Stimulated activated CD8-positive, alpha-beta memory T cell treated with anti-CD3 and anti-CD28 coated beads, Interleukin-4, amount 100 ng/mL, for 48 hours (primary cell): Measurements from ENCODE around the gene TET2.

Experiments used
- DNase-seq: peaks from one replicate; pipeline ENCODE4 v3.0.0-alpha.2; 2020

The TET2 gene

DNA sequence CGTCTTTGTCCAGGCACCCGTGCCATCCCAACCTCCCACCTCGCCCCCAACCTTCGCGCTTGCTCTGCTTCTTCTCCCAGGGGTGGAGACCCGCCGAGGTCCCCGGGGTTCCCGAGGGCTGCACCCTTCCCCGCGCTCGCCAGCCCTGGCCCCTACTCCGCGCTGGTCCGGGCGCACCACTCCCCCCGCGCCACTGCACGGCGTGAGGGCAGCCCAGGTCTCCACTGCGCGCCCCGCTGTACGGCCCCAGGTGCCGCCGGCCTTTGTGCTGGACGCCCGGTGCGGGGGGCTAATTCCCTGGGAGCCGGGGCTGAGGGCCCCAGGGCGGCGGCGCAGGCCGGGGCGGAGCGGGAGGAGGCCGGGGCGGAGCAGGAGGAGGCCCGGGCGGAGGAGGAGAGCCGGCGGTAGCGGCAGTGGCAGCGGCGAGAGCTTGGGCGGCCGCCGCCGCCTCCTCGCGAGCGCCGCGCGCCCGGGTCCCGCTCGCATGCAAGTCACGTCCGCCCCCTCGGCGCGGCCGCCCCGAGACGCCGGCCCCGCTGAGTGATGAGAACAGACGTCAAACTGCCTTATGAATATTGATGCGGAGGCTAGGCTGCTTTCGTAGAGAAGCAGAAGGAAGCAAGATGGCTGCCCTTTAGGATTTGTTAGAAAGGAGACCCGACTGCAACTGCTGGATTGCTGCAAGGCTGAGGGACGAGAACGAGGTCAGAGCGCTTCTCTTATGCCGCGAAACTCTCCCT lies at the start of gene TET2:
Gene TET2, plus strand, starts transcription at position 601 of the 740 bp plus-strand sequence. CDS start 87,067 bp downstream, outside the sequence.
- peak; percentile 83 for DNase-seq

DNA sequence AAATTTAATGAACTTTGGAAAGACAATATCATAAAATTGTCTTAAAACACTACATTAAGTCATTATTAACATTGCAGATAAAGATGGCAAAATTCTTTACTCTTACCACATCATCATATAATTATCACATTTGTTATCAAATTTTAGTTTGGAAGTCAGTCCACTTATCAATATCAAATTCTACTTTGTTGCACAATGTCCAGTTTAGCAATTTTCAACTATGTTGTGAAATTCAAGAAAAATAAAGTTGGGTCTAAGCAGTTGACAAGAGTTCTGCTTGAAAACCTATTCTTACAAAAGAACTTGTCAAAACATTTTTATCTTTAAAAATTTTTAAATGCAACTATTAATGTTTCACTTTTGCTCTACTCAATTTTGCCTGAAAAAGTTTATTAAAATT lies 44.7 kb upstream of the TET2 start:
- no peak for DNase-seq

DNA sequence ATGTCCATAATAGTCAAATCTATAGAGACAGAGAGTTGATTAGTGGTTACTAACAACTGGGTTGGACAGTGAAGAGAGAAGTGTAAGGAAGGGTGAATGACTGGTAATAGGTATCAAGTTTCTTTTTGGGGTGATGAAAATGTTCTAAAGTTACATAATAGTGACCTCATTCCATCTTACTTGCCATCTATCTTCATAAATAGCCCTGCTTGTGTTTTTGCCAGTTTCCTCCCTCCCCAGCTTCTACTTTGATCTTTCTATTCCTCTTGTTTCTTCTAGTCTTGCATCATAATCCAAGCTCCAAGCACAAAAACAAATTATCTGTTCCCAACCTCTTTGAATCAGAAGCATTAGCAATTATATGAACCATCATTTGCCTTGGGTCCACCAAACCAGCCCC lies 40.2 kb upstream of the TET2 start:
- no peak for DNase-seq

DNA sequence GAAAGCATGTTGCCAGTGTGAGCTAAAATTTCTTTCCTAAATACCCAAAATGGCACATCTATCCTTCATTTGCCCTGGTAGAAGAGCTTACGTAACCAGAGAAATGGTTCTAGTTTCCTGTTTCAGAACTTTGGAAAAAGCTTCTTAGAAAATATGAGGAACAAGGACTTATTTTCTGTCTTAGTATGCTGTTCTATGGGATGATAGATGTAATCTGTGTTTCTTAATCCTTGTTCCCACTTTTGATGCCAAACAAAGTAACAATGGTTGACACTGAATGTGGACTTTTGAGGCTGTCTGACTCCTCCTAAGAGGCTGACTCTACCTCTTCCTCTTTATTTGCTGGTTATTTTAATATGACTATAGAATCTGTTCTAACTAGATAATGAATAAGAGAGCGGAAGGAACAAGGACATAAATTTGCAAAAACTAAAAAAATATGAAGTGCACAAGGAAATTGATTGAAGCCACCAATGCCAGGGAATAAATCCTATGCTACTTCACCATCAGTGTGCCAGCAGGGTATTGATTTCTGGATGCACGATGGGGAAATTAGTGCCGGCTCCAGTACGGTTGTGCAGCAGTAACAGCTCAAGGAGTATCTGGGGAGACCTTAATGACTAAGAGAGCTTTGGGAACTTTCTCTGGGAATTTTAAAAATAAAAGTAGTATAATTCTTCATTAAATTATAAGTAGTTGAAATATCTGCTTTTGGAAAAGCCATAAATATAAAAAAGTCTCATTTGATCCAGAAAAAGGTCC lies 39.4 kb upstream of the TET2 start:
- no peak for DNase-seq

DNA sequence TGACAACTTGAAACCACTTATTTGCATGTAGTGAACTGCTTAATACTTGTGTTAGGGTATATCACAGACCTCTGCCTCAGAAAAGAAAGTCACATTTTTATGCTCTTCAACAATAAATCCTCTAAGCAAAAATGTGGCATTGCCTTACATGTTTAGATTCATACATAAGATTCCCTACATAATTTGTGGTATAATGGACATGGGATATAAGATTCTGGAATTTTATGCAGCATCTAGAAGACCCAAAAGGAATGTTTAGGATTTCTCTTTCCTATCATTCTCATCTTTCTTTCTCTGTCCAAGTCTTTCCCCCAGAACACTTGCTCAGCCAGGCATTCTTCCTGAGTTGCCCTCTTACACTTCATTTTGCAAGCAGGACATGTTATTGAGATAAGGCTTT lies 37.7 kb upstream of the TET2 start:
- DNase-seq, result no peak

DNA sequence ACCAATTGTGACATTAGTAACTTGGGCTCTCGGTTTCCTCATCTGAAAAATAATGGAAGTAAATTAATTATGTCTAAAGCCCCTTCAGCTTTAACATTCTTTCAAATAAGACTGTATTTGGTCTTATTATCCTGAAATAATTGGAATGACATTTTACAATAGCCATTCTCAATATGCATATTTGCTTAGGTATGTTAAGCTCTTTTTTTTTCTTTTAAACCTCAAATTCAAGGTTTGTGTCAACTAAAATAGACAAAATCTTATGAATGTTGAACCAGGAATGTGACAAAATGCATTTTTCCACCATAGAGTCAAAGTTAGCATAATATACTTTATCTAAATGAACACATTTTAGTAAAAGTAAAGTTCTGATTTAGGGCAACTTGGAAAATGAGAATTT lies 34.4 kb upstream of the TET2 start:
- DNase-seq, result no peak

DNA sequence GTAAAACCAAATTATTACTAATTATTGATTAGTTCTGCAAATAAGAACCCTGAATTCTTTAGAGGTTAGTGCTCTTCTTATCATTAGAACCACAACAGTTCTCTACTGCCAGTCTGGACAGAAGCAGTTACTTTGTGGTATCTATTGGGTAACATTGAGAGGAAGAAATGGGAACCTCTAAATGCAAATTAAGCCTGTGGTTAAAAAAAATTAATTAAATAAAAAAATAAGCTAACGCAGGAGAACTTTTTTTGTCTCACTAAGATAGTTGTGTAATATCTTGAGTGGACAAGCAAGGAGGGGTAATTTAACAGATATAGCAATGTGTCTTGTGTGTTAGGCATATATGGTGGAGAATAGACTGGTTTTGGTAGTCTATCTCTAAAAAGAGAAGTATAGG lies 32.9 kb upstream of the TET2 start:
- no peak for DNase-seq

DNA sequence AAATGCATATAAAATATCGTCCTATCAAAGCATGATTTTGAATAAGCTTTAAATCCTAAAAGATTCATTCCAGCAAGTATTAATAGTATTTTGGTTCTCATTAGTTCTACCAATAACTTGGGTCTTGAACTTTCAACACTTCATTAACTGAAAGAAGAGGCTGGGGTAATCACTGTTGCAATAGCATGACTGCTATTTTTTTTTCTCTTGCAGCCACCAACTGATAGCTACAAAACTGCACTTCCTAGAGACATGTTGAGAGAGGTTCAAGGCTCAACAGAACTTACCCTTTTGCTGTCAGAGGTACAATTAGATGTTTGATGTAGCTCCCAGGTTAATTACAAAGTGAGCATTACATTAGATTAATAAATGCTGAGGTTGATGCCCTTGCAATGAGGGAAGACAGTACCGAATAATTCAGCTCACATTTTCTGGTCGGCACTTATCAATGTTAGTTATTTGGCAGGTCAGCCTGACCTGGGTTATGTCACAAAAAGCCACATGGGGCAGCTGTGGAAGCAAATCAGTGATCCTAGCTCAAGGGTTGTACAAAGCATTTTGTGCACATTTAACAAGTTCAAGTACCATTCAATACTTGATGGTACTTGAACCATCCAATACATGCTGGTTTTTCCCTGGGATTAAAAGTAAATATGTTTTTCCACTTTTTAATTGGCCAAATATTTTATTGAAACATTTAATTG lies 29.9 kb upstream of the TET2 start:
- DNase-seq, result no peak

DNA sequence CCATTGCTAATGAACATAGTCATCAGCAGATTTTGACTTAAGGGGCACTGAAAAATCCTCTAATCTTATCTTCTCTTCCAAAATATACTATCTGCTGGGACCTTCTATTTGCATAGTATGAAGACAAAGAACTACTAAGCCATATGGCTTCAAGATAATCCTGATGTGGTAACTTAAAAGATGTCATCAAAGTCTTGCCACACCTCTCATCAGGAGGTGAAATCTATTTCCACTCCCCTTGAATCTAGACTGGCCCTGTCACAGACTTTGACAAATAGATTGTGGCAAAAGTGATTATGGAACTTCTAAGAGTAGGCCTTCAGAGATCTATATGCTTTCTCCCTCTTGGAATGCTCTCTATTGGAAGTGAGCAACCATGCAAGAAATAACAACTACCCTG lies 27.3 kb upstream of the TET2 start:
- DNase-seq, result no peak

DNA sequence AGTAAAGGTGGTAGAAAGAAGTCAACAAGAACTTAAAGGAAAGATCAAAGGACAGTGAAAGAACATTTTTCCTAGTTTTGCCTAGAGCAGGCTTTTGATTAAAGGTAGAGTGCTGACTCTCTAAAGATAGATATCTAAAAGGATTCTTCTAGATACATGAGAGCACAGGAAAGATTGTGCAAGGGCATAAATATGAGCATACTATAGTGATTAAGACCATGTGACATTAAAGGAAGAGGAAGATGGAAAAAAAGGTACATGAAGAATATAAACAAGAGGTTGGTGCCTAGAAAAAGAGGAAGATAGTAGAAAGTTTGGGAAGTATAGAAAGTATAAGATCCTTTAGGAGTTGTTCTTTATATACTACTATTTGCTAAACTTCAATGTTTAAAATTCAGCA lies 26.1 kb upstream of the TET2 start:
- no peak for DNase-seq

DNA sequence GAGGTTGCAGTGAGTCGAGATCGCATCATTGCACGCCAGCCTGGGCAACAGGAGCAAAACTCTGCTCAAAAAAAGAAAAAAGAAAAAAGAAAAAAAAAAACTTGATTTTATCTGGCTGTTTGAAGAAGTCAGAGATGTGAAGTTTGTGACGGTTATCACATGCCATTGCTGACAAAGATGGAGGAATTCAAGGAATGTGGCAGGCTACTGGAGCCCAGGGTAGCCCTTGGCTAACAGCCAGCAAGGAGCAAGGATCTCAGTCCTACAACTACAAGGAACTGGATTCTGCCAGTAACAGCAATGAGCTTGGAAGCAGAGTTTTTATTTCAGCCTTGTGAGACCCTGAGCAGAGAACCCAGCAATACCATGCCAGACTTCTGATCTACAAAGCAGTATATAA lies 24.3 kb upstream of the TET2 start:
- no peak for DNase-seq

DNA sequence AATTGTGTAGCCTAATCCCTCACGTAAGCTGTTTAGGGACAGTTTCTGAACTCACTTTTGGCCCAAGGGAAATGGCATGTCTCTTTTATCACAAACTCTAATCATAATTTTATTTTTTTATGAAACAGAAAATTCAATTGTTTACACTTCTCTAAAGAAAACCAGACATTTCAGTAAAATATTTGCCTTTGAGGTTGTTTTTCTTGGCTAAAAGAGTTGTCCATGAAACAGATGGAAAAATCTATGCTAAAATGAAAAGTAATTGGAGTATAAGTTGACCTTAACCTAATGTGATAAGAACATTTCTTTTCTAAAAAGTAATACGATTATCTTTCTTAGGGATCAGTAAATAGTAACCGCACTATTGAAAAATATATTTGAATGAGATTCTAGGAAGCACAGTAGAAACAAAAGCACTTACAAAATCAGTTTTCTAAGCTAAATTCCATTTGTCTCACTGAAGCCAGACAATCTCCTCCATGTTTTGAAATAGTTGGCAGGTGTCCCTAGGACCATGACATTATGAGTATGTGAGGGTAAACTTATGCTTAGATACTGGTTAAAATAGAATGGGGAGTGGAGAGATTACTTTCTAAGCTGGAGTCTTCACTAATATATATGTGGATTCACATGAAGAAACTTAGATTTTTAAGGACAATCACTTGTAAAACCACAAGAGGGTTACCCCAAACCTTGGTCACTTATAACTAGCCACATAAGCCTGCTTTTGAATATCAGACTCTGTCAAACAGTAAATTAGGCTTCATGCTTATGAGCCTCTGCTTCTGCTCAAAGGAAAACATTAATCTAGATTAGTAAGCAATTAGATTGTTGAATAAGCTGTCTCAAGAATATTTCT lies 20.1 kb upstream of the TET2 start:
- DNase-seq, result no peak

DNA sequence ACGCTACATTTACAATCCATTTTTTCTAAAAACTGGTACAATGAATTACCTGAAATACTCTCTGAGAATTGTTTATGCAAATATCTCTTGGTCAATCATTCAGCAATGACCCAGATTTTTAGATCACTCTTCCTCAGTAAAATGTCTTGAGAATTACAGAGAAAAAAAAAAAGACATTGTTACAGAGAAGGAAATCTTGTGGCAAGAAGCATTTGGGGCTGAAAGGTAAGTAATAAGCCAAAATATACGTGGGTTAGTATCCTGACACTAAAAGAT lies 19.6 kb upstream of the TET2 start:
- no peak for DNase-seq

DNA sequence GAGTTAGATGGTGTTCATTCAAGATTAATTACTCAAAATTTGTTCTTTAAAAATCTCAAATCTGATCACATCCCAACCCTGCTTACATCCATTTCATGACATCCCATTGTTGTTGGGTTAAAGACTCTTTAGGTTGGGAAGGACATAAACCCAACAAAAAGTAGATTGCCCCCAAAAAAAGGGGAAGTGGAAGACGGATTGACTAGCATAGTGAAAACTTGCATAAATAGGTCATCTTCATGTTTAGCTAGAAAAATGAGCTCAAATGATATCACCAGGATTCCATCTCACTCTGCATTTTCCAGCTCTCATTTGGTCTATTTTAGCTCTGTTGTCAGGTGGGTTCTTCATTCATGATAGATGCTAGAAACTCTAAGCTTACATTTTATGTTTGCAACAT lies 18.5 kb upstream of the TET2 start:
- no peak for DNase-seq

DNA sequence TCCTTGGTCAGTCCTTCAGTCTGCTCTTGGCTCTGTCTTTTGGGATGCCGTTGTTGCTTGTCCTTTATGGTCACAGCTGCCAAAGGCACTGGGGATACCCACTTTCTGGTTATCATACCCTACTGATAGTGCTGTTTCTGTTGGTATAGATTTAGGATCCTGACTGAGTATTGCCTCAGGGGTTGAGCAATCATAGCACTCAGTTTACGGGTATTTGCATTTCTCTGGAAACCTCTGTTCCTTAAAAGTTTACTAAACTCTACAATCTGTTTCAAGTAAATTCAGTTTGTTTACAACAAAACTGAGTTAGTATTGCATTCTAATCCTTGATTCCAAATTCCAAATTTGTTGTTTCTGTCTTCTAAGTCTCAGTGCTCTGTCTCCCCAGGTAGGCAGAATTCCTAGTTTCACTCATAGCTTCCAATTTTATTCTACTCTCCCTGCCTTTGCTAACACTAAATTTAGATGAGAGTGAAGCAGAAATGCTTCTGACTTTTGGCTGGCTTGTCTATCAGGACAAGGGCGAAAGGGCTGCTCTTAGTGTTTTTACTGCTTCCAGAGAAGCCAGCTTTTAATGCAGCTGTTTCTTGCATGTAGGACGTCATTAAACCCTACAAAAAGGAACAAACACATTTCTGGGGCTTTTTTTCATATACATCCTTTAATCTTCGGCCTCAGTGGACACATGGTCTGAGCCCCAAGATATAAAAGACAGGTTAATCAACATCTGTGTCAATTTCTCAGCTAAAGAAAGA lies 17.2 kb upstream of the TET2 start:
- DNase-seq, result no peak

DNA sequence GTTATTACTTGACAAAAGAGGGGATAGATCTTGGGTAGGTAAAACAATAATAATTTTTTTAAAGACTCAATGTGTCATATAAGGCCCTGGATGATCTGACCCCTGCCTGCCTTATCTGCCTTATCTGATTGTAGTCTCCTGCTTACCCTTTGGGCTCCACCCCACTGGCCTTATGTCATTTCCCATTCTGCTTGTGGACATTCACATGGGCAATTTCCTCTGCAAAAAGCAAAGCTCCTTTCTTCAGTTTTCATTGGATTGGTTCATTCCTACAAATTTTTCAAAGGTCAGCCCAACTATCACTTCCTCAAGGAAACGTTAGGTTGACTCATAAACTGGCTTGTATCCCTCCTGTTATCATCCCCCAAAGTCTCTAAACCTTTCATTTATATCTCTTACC lies 15.7 kb upstream of the TET2 start:
- DNase-seq, result no peak

DNA sequence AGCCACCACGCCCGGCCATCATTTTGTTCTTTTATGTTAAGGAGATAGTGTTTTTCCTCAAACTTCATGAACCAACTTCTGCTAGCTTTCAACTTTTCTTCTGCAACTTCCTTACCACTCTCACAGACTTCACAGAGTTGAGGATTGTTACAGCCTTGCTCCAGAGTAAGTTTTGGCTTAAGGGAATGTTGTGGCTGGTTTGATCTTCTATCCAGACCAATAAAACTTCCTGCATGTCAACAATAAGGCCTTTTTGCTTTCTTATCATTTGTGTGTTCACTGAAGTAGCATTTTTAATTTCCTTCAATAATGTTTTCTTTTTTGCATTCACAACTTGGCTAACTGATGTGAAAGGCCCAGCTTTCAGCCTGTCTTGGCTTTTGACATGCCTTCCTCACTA lies 12.7 kb upstream of the TET2 start:
- DNase-seq, result no peak

DNA sequence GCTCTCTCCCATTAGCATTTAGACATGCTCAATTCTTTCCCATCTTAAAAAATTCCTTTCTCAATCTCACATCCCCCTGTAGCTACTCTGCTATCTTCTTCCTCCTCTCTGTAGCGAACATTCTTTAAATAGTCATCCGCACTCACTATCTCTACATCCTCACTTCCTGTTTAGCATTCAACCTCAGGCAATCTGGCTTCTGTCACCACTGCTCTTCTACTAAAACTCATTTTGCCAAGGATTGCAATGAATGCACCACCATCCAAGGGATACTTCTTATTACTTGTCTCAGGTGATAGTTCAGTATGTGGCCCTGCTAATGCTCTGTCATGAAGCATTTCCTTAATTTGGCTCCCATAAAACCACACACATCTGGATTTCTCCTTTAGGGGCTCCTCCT lies 10.9 kb upstream of the TET2 start:
- no peak for DNase-seq

DNA sequence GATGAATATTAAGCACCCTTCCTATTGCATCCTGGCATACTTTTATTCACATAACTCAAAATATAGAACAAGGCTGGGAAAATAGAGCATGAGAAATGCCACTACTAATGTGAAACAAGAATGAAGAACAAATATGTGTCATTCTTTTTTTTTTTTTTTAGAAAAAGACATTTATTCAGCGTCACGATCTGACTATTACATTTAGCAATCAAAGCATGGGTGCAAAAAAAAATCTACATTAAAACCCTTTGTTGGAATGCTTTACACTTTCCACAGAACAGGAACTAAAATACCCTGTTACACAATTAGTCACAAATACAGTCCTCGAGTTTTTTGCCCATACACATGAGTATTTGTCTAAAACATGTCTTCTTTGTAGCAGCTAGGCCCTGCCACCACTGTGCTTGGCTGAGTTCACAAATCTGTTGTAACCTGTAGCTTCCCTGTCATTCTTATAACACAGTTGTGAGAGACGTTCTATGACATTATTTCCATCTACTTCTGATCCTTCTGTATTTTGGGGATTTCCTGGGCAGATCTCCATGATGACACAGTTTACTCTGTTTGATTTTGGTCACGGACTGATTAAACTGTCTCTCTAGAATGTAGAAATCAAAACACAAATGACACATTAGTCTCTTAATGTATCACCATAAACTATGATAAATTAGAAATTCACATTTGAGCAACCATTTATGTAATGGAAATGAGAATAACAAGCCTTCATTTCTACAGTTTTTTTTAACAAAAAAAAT lies 9.4 kb upstream of the TET2 start:
- no peak for DNase-seq

DNA sequence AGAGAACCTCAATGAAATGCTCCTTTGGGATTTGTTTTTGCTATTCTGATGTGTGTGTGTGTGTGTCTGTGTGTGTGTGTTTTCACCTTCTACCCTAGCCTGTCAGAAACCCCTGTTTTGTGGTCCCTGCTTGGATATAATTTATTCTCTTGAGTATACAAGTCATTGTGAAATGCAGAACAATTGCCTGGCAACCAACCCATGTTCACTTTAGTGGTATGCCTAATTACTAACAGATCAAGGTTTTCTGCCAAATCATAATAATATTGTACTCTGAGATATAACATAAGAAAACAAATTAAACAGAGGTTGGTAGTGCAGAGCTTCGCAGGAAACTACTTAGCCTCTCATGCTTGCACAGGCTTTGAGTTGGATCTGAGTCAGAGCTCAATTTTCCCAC lies 7.0 kb upstream of the TET2 start:
- no peak for DNase-seq

DNA sequence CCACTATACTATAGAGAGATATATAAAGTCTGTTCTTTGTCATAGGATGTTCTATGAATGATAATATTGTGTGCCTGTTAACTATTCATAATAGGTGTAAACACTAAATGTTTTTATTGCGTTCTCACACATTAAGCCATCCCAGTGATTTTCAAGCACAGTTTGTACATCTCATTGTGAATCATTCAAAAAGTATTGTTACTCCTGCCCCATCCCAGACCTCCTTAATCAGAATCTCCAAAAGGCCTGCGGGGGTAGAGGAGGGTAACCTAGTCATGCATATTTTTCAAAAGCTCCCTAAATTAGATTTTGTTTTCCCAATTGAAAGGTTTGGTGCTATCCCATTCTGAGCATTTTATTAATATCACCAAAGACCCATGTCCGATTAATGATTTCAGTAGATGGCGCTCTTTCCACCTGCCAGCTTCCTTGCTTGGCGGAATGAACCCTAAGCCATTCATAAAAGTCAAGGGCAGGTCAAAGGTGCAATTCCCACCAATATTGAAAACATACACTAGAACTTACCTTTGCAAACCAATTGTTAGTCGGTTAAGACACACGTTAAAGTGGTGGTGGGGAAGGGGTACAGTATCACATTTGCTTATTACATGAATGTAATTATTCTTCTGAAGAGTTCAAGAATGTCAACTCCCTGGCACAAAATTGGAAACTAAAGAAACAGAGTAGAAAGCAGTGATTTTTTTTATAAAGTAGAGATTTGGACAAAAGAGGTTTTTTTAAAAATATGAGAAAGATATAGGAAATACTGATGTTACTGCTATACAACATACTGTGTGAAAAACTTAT lies 5.8 kb upstream of the TET2 start:
- DNase-seq, result peak; percentile 41
